ENCODE data around the gene LMCD1.

Gene LMCD1

GRCh38 chr3:8584661-8585060 lies 83.0 kb downstream of the LMCD1 start:
- DNase-seq (ENCODE audit: low spot score) = no peak

GRCh38 chr3:8589880-8590556 lies 88.4 kb downstream of the LMCD1 start:
- no peak for DNase-seq (ENCODE audit: low spot score)

GRCh38 chr3:8593021-8593827 lies 91.6 kb downstream of the LMCD1 start:
- DNase-seq (ENCODE audit: low spot score) = no peak

GRCh38 chr3:8595252-8595651 lies 93.6 kb downstream of the LMCD1 start:
- DNase-seq (ENCODE audit: low spot score) = no peak

- DNase-seq (ENCODE audit: low spot score) = no peak
Measured at GRCh38 chr3:8595695-8596115, 94.1 kb downstream of the LMCD1 start.

- DNase-seq (ENCODE audit: low spot score) = no peak
Measured at GRCh38 chr3:8596321-8597218, 94.9 kb downstream of the LMCD1 start.

GRCh38 chr3:8597219-8597853 lies 95.7 kb downstream of the LMCD1 start:
- no peak for DNase-seq (ENCODE audit: low spot score)

- no peak for DNase-seq (ENCODE audit: low spot score)
Measured at GRCh38 chr3:8599146-8599545, 97.5 kb downstream of the LMCD1 start.

- DNase-seq (ENCODE audit: low spot score) = no peak
Measured at GRCh38 chr3:8600457-8600856, 98.8 kb downstream of the LMCD1 start.

- DNase-seq (ENCODE audit: low spot score) = no peak
Measured at GRCh38 chr3:8603115-8603710, 101.6 kb downstream of the LMCD1 start.

- DNase-seq (ENCODE audit: low spot score) = no peak
Measured at GRCh38 chr3:8604006-8604405, 102.4 kb downstream of the LMCD1 start.

GRCh38 chr3:8604988-8605387 lies 103.4 kb downstream of the LMCD1 start:
- no peak for DNase-seq (ENCODE audit: low spot score)

- no peak for DNase-seq (ENCODE audit: low spot score)
Measured at GRCh38 chr3:8606701-8607231, 105.1 kb downstream of the LMCD1 start.

- peak; percentile 76 for DNase-seq (ENCODE audit: low spot score)
Measured at GRCh38 chr3:8607234-8608040, 105.8 kb downstream of the LMCD1 start.

- DNase-seq (ENCODE audit: low spot score) = no peak
Measured at GRCh38 chr3:8608041-8608790, 106.6 kb downstream of the LMCD1 start.

GRCh38 chr3:8608791-8609467 lies 107.3 kb downstream of the LMCD1 start:
- DNase-seq (ENCODE audit: low spot score) = no peak

GRCh38 chr3:8610951-8611350 lies 109.3 kb downstream of the LMCD1 start:
- no peak for DNase-seq (ENCODE audit: low spot score)

- no peak for DNase-seq (ENCODE audit: low spot score)
Measured at GRCh38 chr3:8617921-8618320, 116.3 kb downstream of the LMCD1 start.

- no peak for DNase-seq (ENCODE audit: low spot score)
Measured at GRCh38 chr3:8618950-8619349, 117.3 kb downstream of the LMCD1 start.
